ENCODE results near the gene ZNF195.

ZNF195 gene

GRCh38 chr11:3382613-3383285, 3.8 kb upstream of the ZNF195 start:
- Histone ChIP-seq H3K27ac (ENCODE audit: poor library complexity, severe bottlenecking) (no peak overlapping the region), H3K4me1 (ENCODE audit: insufficient read depth, poor library complexity, severe bottlenecking) (no peaks in the 10 kb centered on the region), H3K4me3 (ENCODE audit: severe bottlenecking) (no peak overlapping the region), H3K36me3 (ENCODE audit: low read depth) (no peaks in the 10 kb centered on the region), H3K27me3 (ENCODE audit: insufficient read depth, poor library complexity, severe bottlenecking) (no peaks in the 10 kb centered on the region), H3K9me3 (ENCODE audit: severe bottlenecking) (no peaks in the 10 kb centered on the region)
- no peak for TF ChIP-seq CTCF (IDR thresholded peaks at IDR 0.05; ENCODE audit: poor library complexity, severe bottlenecking)
- DNase-seq (ENCODE audit: low spot score) = no peak
- no peak for ATAC-seq (ENCODE audit: low read depth)

GRCh38 chr11:3381794-3382193, 2.8 kb upstream of the ZNF195 start:
- Histone ChIP-seq H3K27me3 (ENCODE audit: insufficient read depth, poor library complexity, severe bottlenecking) (no peaks in the 10 kb centered on the region), H3K27ac (ENCODE audit: poor library complexity, severe bottlenecking) (no peak overlapping the region), H3K4me1 (ENCODE audit: insufficient read depth, poor library complexity, severe bottlenecking) (no peaks in the 10 kb centered on the region), H3K36me3 (ENCODE audit: low read depth) (peaks cover 9% of the 10 kb centered on the region), H3K9me3 (ENCODE audit: severe bottlenecking) (no peaks in the 10 kb centered on the region), H3K4me3 (ENCODE audit: severe bottlenecking) (no peak overlapping the region)
- no peak for TF ChIP-seq CTCF (IDR thresholded peaks at IDR 0.05; ENCODE audit: poor library complexity, severe bottlenecking)
- DNase-seq (ENCODE audit: low spot score) (no peak), ATAC-seq (ENCODE audit: low read depth) (no peak)

- H3K27ac ChIP-seq (ENCODE audit: poor library complexity, severe bottlenecking) = no peak overlapping the region
- no peak overlapping the region for H3K4me3 ChIP-seq (ENCODE audit: severe bottlenecking)
- TF ChIP-seq CTCF (IDR thresholded peaks at IDR 0.05; ENCODE audit: poor library complexity, severe bottlenecking) = no peak
- DNase-seq (ENCODE audit: low spot score) (no peak), ATAC-seq (ENCODE audit: low read depth) (no peak)
- H3K27me3 ChIP-seq (ENCODE audit: insufficient read depth, poor library complexity, severe bottlenecking) = no peaks in the 10 kb centered on the region
- H3K36me3 ChIP-seq (ENCODE audit: low read depth) = peaks cover 17% of the 10 kb centered on the region
- no peaks in the 10 kb centered on the region for H3K4me1 ChIP-seq (ENCODE audit: insufficient read depth, poor library complexity, severe bottlenecking)
- no peaks in the 10 kb centered on the region for H3K9me3 ChIP-seq (ENCODE audit: severe bottlenecking)
Observed at GRCh38 chr11:3380706-3381545, 2.0 kb upstream of the ZNF195 start.

GRCh38 chr11:3375552-3375951, 3.4 kb downstream of the ZNF195 start:
- no peak overlapping the region for H3K27ac ChIP-seq (ENCODE audit: poor library complexity, severe bottlenecking)

More at GRCh38 chr11:3375552-3375951, 3.4 kb downstream of the ZNF195 start:
- DNase-seq (ENCODE audit: low spot score) (no peak), ATAC-seq (ENCODE audit: low read depth) (no peak)
- Histone ChIP-seq H3K27me3 (ENCODE audit: insufficient read depth, poor library complexity, severe bottlenecking) (no peaks in the 10 kb centered on the region), H3K4me3 (ENCODE audit: severe bottlenecking) (no peak overlapping the region), H3K36me3 (ENCODE audit: low read depth) (peaks cover 70% of the 10 kb centered on the region), H3K9me3 (ENCODE audit: severe bottlenecking) (no peaks in the 10 kb centered on the region), H3K4me1 (ENCODE audit: insufficient read depth, poor library complexity, severe bottlenecking) (no peaks in the 10 kb centered on the region)
- TF ChIP-seq CTCF (IDR thresholded peaks at IDR 0.05; ENCODE audit: poor library complexity, severe bottlenecking) = no peak
